HCT116 (cell line): ENCODE data around the gene CDC14B. TPM values are rescaled to one million over a fixed set of nuclear protein-coding genes. Genes with fewer than 3 reads are reported as not detected.

Experiments
- ATAC-seq: fragments of 200-7000 bp; cut with Tn5 transposase; 2 replicates; pipeline ENCODE4 v1.9.1; 2020; ENCODE audit warnings: mild to moderate bottlenecking, moderate library complexity
- BruUV-seq: library from RNA; stranded (reverse); fragments of 400-500 nt; replicated peaks from 2 replicates; lab custom pipeline; 2021; lab: Mats Ljungman, UMichigan
- CTCF ChIA-PET: fragments of 300-600 bp; sonication (Branson Sonifier 250); formaldehyde crosslinking; loops from one replicate; lab custom pipeline; 2021; ENCODE audit warnings: antibody characterized with exemption; lab: Charles Lee
- POLR2A ChIA-PET: fragments of 300-600, 350-600 bp; sonication (Branson Sonifier 250); formaldehyde crosslinking; loops from one replicate; lab custom pipeline; 2021; ENCODE audit warnings: antibody characterized with exemption; lab: Charles Lee
- RAD21 ChIA-PET, 2 experiments: fragments of 300-600 bp; sonication (Branson Sonifier 250); formaldehyde crosslinking; loops; one replicate each; lab custom pipeline; 2023; ENCODE audit warnings: low total read pairs in 2 of 2; ENCODE audit not compliant: uncharacterized antibody in 2 of 2, unreplicated experiment in 2 of 2, low non-redundant PET in 1 of 2; lab: Charles Lee
- DNase-seq: peaks from one replicate; pipeline ENCODE4 v3.0.0-alpha.2; 2010; ENCODE audit warnings: low read depth, low spot score
- H2AFZ ChIP-seq: fragments of 200-600 bp; shearing (Covaris generic), sonication (generic); 2 replicates; pipeline ENCODE4 v1.6.1; 2017; ENCODE audit warnings: low read depth, mixed run types, mixed read lengths, antibody characterized with exemption, low read length; ENCODE audit not compliant: poor library complexity, severe bottlenecking
- H3K27ac ChIP-seq: 2 replicates; pipeline ENCODE4 v1.5.1; 2012; ENCODE audit warnings: low read depth, low read length
- H3K27me3 ChIP-seq: fragments of 200-600 bp; sonication (generic); 2 replicates; pipeline ENCODE4 v1.6.1; 2016; ENCODE audit warnings: mixed run types, low read length, mixed read lengths; ENCODE audit not compliant: insufficient read depth
- H3K36me3 ChIP-seq, 2 experiments: fragments of 200-500 bp in 1 of 2; fragments of 200-600 bp in 1 of 2; sonication (Bioruptor generic) in 1 of 2; sonication (generic) in 1 of 2; 2 replicates each; pipeline versions ENCODE4 v1.5.1 to v1.6.1; 2014 to 2016; ENCODE audit warnings: low read length in 2 of 2, inconsistent platforms in 1 of 2, mixed read lengths in 1 of 2, mixed run types in 1 of 2; ENCODE audit not compliant: insufficient read depth in 2 of 2, control insufficient read depth in 1 of 2
- H3K4me1 ChIP-seq, 2 experiments: fragments of 200-600 bp in 1 of 2; sonication (generic) in 1 of 2; 2 replicates each; pipeline versions ENCODE4 v1.5.1 to v1.6.1; 2012 to 2017; ENCODE audit warnings: low read length in 2 of 2, inconsistent platforms in 1 of 2, mild to moderate bottlenecking in 1 of 2, mixed read lengths in 1 of 2, mixed run types in 1 of 2, moderate library complexity in 1 of 2; ENCODE audit not compliant: insufficient read depth in 2 of 2, control insufficient read depth in 1 of 2
- H3K4me2 ChIP-seq: fragments of 200-600 bp; sonication (generic); 2 replicates; pipeline ENCODE4 v1.6.1; 2017; ENCODE audit warnings: mixed run types, low read length, mixed read lengths
- H3K4me3 ChIP-seq, 2 experiments: fragments of 200-600 bp in 1 of 2; sonication (generic) in 1 of 2; replicated peaks in 1 of 2; 2 replicates each; pipeline ENCODE4 v1.5.1; 2011 to 2016; ENCODE audit warnings: low read length in 2 of 2, control low read depth in 1 of 2, low read depth in 1 of 2, mild to moderate bottlenecking in 1 of 2, mixed read lengths in 1 of 2, mixed run types in 1 of 2
- H3K79me2 ChIP-seq: fragments of 200-600 bp; sonication (generic); 2 replicates; pipeline ENCODE4 v1.6.1; 2017; ENCODE audit warnings: mild to moderate bottlenecking, mixed run types, low read length, moderate library complexity, mixed read lengths; ENCODE audit not compliant: insufficient read depth
- H3K9ac ChIP-seq: fragments of 200-600 bp; sonication (generic); 2 replicates; pipeline ENCODE4 v1.6.1; 2016; ENCODE audit warnings: low read length, mixed read lengths
- H3K9me2 ChIP-seq: fragments of 200-600 bp; sonication (generic), shearing (Covaris generic); 2 replicates; pipeline ENCODE4 v1.6.1; 2017; ENCODE audit warnings: mixed run types, mild to moderate bottlenecking, moderate library complexity; ENCODE audit not compliant: insufficient read depth
- H3K9me3 ChIP-seq, 2 experiments: fragments of 200-500 bp in 1 of 2; fragments of 200-600 bp in 1 of 2; sonication (Bioruptor generic) in 1 of 2; sonication (generic) in 1 of 2; 2 replicates each; pipeline ENCODE4 v1.6.1; 2014 to 2017; ENCODE audit warnings: low read length in 2 of 2, mixed read lengths in 2 of 2, inconsistent platforms in 1 of 2, low read depth in 1 of 2, mild to moderate bottlenecking in 1 of 2, mixed run types in 1 of 2, moderate library complexity in 1 of 2; ENCODE audit not compliant: control insufficient read depth in 1 of 2, insufficient read depth in 1 of 2
- H4K20me1 ChIP-seq: fragments of 200-600 bp; sonication (generic), shearing (Covaris generic); 2 replicates; pipeline ENCODE4 v1.6.1; 2017; ENCODE audit warnings: mixed run types, mild to moderate bottlenecking, moderate library complexity; ENCODE audit not compliant: insufficient read depth
- CBX3 ChIP-seq: IDR thresholded peaks from 2 replicates; pipeline ENCODE4 v1.6.1; 2012; ENCODE audit warnings: low read depth
- CEBPB ChIP-seq: IDR thresholded peaks from 2 replicates; pipeline ENCODE4 v1.6.1; 2012; ENCODE audit warnings: low read depth
- EGR1 ChIP-seq: IDR thresholded peaks from 2 replicates; pipeline ENCODE4 v1.6.1; 2012; ENCODE audit warnings: low read depth
- ELF1 ChIP-seq: IDR thresholded peaks from 2 replicates; pipeline ENCODE4 v1.6.1; 2012; ENCODE audit warnings: low read depth, borderline replicate concordance
- EZH2phosphoT487 ChIP-seq: fragments of 200-600 bp; IDR thresholded peaks from 2 replicates; pipeline ENCODE4 v1.6.1; 2018; ENCODE audit warnings: antibody characterized with exemption, borderline replicate concordance
- JUND ChIP-seq: IDR thresholded peaks from 2 replicates; pipeline ENCODE4 v1.6.1; 2012
- POLR2A ChIP-seq: IDR thresholded peaks from 2 replicates; pipeline ENCODE4 v1.7.0; 2011; ENCODE audit warnings: borderline replicate concordance; ENCODE audit not compliant: insufficient read depth, insufficient read length; ENCODE audit errors: extremely low read depth
- POLR2AphosphoS5 ChIP-seq: IDR thresholded peaks from 2 replicates; pipeline ENCODE4 v1.6.1; 2011; ENCODE audit warnings: mild to moderate bottlenecking, low read depth, low read length, moderate library complexity
- SIN3A ChIP-seq: IDR thresholded peaks from 2 replicates; pipeline ENCODE4 v1.6.1; 2012; ENCODE audit warnings: low read depth
- SP1 ChIP-seq: IDR thresholded peaks from 2 replicates; pipeline ENCODE4 v1.6.1; 2012; ENCODE audit warnings: low read depth
- SRF ChIP-seq: IDR thresholded peaks from 2 replicates; pipeline ENCODE4 v1.6.1; 2012; ENCODE audit warnings: low read depth
- YY1 ChIP-seq: IDR thresholded peaks from 2 replicates; pipeline ENCODE4 v1.6.1; 2011; ENCODE audit warnings: low read length, low read depth, moderate library complexity, mild to moderate bottlenecking; ENCODE audit not compliant: insufficient replicate concordance; ENCODE audit errors: extremely low read depth
- ZFX ChIP-seq: fragments of 450-650 bp; IDR thresholded peaks from 2 replicates; pipeline ENCODE4 v1.6.1; 2017
- intact Hi-C: fragments of 100-400 bp; cut with micrococcal nuclease; formaldehyde crosslinking; loops from 2 replicates; pipeline ENCODE4 v1.10.0; 2022
- total RNA-seq: library from RNA; stranded (reverse); gene quantifications from one replicate; pipeline ENCODE4 v1.2.1, GENCODE V29; 2021; ENCODE audit not compliant: unreplicated experiment
- TF ChIP-seq, protein P1 (sequence below): IDR thresholded peaks from 2 replicates; pipeline ENCODE4 v1.6.1; 2012
- TF ChIP-seq, protein P2 (sequence below), 3 experiments: fragments of 200-600 bp in 1 of 3; sonication (generic) in 1 of 3; IDR thresholded peaks in 2 of 3; conservative IDR thresholded peaks in 1 of 3; 2 replicates each; pipeline ENCODE4 v1.5.1; 2012 to 2017; ENCODE audit warnings: low read depth in 2 of 3, low read length in 2 of 3, antibody characterized with exemption in 1 of 3, borderline replicate concordance in 1 of 3, control low read depth in 1 of 3, mild to moderate bottlenecking in 1 of 3, mixed read lengths in 1 of 3, mixed run types in 1 of 3, moderate library complexity in 1 of 3; ENCODE audit not compliant: insufficient read depth in 1 of 3

The CDC14B gene
- total RNA-seq, 1 experiment from 2014 or later, result 21.6 TPM

DNA sequence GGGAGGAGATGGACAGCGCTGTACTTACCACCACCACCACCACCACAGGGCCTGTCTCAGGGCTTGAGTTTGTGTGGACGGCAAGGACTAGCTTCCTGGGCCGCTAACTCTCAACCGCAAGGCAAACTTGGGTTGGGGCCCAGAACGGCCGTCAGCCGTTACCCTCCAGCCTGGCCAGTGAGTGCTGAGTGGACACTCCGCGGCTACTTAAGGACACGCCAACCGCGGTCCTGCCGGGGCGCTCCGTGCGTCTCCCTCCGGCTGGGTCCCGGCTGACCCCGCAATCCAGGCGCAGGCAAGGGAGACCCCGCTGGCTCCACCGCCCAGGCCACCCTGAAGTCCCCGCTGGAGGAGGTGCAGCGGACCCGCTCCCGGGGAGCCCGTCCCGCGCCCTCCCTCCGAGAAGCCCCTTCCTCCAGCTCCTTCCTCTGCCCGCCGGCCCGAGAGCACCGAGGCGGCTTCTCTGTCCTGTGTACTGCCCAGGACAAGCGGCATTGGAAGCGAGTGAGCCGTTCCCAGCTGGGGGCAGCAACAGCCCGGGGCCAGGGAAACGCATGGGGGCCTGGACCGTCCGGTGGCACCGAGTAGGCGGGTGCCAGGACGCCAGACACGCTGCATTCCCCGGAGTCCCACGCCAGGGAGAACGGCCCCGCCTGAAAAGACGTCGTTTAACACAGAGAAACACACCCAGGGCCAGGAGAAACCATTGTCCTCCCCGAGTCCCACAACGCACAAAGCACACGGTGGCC, 123.1 kb downstream of the CDC14B start (continued):
- TF ChIP-seq, protein P1, sequence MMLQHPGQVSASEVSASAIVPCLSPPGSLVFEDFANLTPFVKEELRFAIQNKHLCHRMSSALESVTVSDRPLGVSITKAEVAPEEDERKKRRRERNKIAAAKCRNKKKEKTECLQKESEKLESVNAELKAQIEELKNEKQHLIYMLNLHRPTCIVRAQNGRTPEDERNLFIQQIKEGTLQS, result no peak
- TF ChIP-seq ZFX, result no peak

DNA sequence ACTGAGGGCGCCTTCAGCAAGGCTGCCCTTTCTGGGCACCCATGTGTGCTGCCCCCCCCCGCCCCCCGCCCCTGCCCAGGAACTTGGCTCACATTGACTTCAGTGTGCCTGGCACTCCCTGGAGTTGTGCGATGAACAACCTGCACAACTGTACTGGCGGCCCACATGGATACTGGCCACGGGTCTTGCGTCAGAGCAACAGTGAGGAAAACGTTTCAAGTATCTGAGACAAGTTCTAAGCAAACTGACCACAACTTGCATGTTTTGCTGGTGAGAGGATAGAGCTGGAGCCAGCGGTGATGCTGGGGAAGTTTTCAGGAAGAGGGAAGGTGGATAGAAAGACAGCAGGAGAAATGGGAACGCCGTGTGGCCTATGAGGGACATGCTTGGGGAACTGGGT, 124.3 kb downstream of the CDC14B start:
- ChIA-PET POLR2A (no interaction called here), RAD21 (interaction anchor here in 1 of 2 experiments (0.6 kb wide), 1 partner anchor 106 kb away, joined by 3 read pairs; no protein-coding TSS in a partner anchor), CTCF (no interaction called here)
- Histone ChIP-seq H3K9me3 (no peaks in the 10 kb centered on the region), H4K20me1 (no peaks in the 10 kb centered on the region), H3K27ac (no peak overlapping the region), H3K4me2 (no peak overlapping the region), H3K4me1 (peaks cover 12 to 20% of the 10 kb centered on the region in 2 experiments), H3K9ac (no peak overlapping the region), H2AFZ (no peak overlapping the region), H3K27me3 (no peaks in the 10 kb centered on the region), H3K79me2 (no peaks in the 10 kb centered on the region), H3K4me3 (no peak overlapping the region), H3K36me3 (peaks cover 2 to 7% of the 10 kb centered on the region in 2 experiments; a peak in 2 of 4 replicates), H3K9me2 (no peaks in the 10 kb centered on the region)
- no TSS peak for BruUV-seq
- DNase-seq, result no peak
- no peak for TF ChIP-seq POLR2AphosphoS5
- no peak for TF ChIP-seq EZH2phosphoT487
- TF ChIP-seq ZFX, result no peak
- TF ChIP-seq ELF1, result no peak
- TF ChIP-seq EGR1, result no peak
- no peak for TF ChIP-seq YY1
- TF ChIP-seq JUND, result no peak
- TF ChIP-seq, protein P2, sequence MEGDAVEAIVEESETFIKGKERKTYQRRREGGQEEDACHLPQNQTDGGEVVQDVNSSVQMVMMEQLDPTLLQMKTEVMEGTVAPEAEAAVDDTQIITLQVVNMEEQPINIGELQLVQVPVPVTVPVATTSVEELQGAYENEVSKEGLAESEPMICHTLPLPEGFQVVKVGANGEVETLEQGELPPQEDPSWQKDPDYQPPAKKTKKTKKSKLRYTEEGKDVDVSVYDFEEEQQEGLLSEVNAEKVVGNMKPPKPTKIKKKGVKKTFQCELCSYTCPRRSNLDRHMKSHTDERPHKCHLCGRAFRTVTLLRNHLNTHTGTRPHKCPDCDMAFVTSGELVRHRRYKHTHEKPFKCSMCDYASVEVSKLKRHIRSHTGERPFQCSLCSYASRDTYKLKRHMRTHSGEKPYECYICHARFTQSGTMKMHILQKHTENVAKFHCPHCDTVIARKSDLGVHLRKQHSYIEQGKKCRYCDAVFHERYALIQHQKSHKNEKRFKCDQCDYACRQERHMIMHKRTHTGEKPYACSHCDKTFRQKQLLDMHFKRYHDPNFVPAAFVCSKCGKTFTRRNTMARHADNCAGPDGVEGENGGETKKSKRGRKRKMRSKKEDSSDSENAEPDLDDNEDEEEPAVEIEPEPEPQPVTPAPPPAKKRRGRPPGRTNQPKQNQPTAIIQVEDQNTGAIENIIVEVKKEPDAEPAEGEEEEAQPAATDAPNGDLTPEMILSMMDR (IDR thresholded peaks at IDR 0.05 in 2 of 3, conservative IDR thresholded peaks at IDR 0.05 in 1 of 3; ENCODE audit: borderline replicate concordance in 1 of 3, insufficient read depth in 1 of 3, low read depth in 2 of 3, low read length in 2 of 3), result no peak
- TF ChIP-seq, protein P1, result no peak
- TF ChIP-seq CBX3, result no peak
- TF ChIP-seq SRF, result no peak
- TF ChIP-seq POLR2A, result no peak
- no peak for TF ChIP-seq CEBPB
- TF ChIP-seq SP1, result no peak
- no peak for TF ChIP-seq SIN3A
- ATAC-seq, result no peak
- intact Hi-C loops, result no loop called here
